Keratinocyte (primary cell): Measurements from ENCODE around the gene ZDHHC15. TPM values are rescaled to one million over a fixed set of nuclear protein-coding genes. Genes with fewer than 3 reads are reported as not detected.

Source experiments
- DNase-seq: peaks from one replicate; pipeline ENCODE4 v3.0.0-alpha.2; 2011; ENCODE audit warnings: low read depth, missing footprints, low spot score
- FAIRE-seq: peaks from 2 replicates; lab custom pipeline; 2011; peaks lifted over from hg19 to GRCh38; lab: Jason Lieb, UNC
- H2AFZ ChIP-seq: 2 replicates; pipeline ENCODE4 v1.6.0; 2012; ENCODE audit warnings: low read length, control low read depth, inconsistent platforms; ENCODE audit not compliant: control insufficient read depth
- H3K27ac ChIP-seq: 2 replicates; pipeline ENCODE4 v1.5.1; 2011; ENCODE audit warnings: low read length; ENCODE audit not compliant: control insufficient read depth, insufficient read depth
- H3K27me3 ChIP-seq: 3 replicates; pipeline ENCODE4 v1.6.0; 2011; ENCODE audit warnings: low read length; ENCODE audit not compliant: control insufficient read depth, insufficient read depth; ENCODE audit errors: extremely low read depth
- H3K36me3 ChIP-seq, 2 experiments: 2 replicates in 1 of 2; 3 replicates in 1 of 2; pipeline ENCODE4 v1.5.1; 2011; ENCODE audit warnings: low read length in 2 of 2, mild to moderate bottlenecking in 1 of 2; ENCODE audit not compliant: control insufficient read depth in 2 of 2, insufficient read depth in 2 of 2; ENCODE audit errors: extremely low read depth in 1 of 2
- H3K4me1 ChIP-seq: 3 replicates; pipeline ENCODE4 v1.5.1; 2011; ENCODE audit warnings: low read length; ENCODE audit not compliant: control insufficient read depth, insufficient read depth; ENCODE audit errors: extremely low read depth
- H3K4me2 ChIP-seq: 3 replicates; pipeline ENCODE4 v1.6.0; 2011; ENCODE audit warnings: low read depth, low read length; ENCODE audit not compliant: control insufficient read depth, insufficient read depth; ENCODE audit errors: extremely low read depth
- H3K4me3 ChIP-seq, 3 experiments: fragments of 200-600 bp in 1 of 3; sonication (generic) in 1 of 3; 2 replicates in 2 of 3; 3 replicates in 1 of 3; pipeline ENCODE4 v1.5.1; 2011 to 2016; ENCODE audit warnings: low read length in 3 of 3, mild to moderate bottlenecking in 3 of 3, control low read depth in 2 of 3, inconsistent platforms in 1 of 3, low read depth in 1 of 3, mixed read lengths in 1 of 3, mixed run types in 1 of 3, moderate library complexity in 1 of 3; ENCODE audit not compliant: control insufficient read depth in 2 of 3, insufficient read depth in 2 of 3; ENCODE audit errors: extremely low read depth in 1 of 3
- H3K79me2 ChIP-seq: 2 replicates; pipeline ENCODE4 v1.6.0; 2012; ENCODE audit warnings: low read length; ENCODE audit not compliant: control insufficient read depth, insufficient read depth
- H3K9ac ChIP-seq: 3 replicates; pipeline ENCODE4 v1.6.0; 2011; ENCODE audit warnings: low read length; ENCODE audit not compliant: control insufficient read depth, insufficient read depth; ENCODE audit errors: extremely low read depth
- H3K9me1 ChIP-seq: 3 replicates; pipeline ENCODE4 v1.6.0; 2011; ENCODE audit warnings: low read length; ENCODE audit not compliant: control insufficient read depth, insufficient read depth; ENCODE audit errors: extremely low read depth
- H3K9me3 ChIP-seq: 2 replicates; pipeline ENCODE4 v1.5.1; 2012; ENCODE audit warnings: low read depth, low read length; ENCODE audit not compliant: control insufficient read depth
- H4K20me1 ChIP-seq: 3 replicates; pipeline ENCODE4 v1.6.0; 2011; ENCODE audit warnings: low read length; ENCODE audit not compliant: control insufficient read depth, insufficient read depth; ENCODE audit errors: extremely low read depth
- EZH2 ChIP-seq: IDR thresholded peaks from one replicate; pipeline ENCODE4 v1.6.1; 2012; ENCODE audit warnings: inconsistent platforms, mild to moderate bottlenecking, low read length, moderate library complexity
- dilution Hi-C: fragments of 300-500 bp; cut with MboI; formaldehyde crosslinking; loops from one replicate; pipeline ENCODE4 v1.7.0; 2020; ENCODE audit warnings: low sequenced_read_pairs; ENCODE audit not compliant: extremely low pct_ligation_motif_present
- polyA plus RNA-seq, 5 experiments: library from polyadenylated mRNA; depleted of rRNA in 3 of 5; stranded (reverse) in 3 of 5; stranded (forward) in 1 of 5; unstranded in 1 of 5; fragments of >200 nt; gene quantifications; 1 replicate in 1 of 5; 2 replicates in 3 of 5; 3 replicates in 1 of 5; pipeline versions ENCODE4 v1.2.1 to v1.2.3, GENCODE V29; 2011 to 2012; ENCODE audit warnings: missing spikeins in 2 of 5, low read depth in 1 of 5, low replicate concordance in 1 of 5
- TF ChIP-seq, protein P1 (sequence below), 3 experiments: IDR thresholded peaks in 1 of 3; conservative IDR thresholded peaks in 1 of 3; optimal IDR thresholded peaks in 1 of 3; 2 replicates in 2 of 3; 3 replicates in 1 of 3; pipeline versions ENCODE3 to v1.5.1; 2011; ENCODE audit warnings: low read length in 3 of 3, mild to moderate bottlenecking in 3 of 3, moderate library complexity in 2 of 3, control low read depth in 1 of 3, inconsistent platforms in 1 of 3; ENCODE audit not compliant: insufficient read depth in 2 of 3; ENCODE audit errors: extremely low read depth in 1 of 3

ZDHHC15 gene
- polyA plus RNA-seq, 1 donor (not counting 4 experiments of a cell fraction or from before 2014, with no cell fraction given): not detected

DNA sequence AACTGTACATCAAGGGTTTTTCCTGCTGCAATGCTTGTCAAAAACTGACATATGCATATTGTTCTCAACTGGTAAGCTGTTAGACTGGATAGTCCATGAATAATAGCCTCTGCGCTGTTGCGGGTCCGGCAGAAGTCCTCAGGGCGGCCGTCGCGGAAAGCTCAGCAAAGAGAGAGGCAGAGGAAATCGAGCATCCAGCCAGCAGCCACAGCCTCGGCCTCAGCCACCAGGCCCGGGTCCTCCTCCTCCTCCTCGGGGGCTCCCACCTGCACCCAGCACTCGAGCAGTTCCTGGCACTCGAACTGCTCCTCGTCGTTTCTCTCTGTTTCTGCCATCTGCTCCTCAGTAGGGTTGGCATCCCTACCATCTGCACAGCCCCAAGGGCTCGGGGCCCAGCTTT lies 195.2 kb downstream of the ZDHHC15 start:
- Histone ChIP-seq H3K36me3 (no peaks in the 10 kb centered on the region), H3K9me1 (no peaks in the 10 kb centered on the region), H3K9me3 (no peaks in the 10 kb centered on the region), H3K4me2 (no peak overlapping the region), H3K79me2 (no peaks in the 10 kb centered on the region), H3K27me3 (no peaks in the 10 kb centered on the region), H2AFZ (no peak overlapping the region), H3K27ac (no peak overlapping the region), H3K9ac (no peak overlapping the region), H3K4me3 (no peak overlapping the region), H4K20me1 (no peaks in the 10 kb centered on the region), H3K4me1 (no peaks in the 10 kb centered on the region)
- dilution Hi-C loops: no loop called here
- no peak for TF ChIP-seq EZH2
- TF ChIP-seq, protein P1, sequence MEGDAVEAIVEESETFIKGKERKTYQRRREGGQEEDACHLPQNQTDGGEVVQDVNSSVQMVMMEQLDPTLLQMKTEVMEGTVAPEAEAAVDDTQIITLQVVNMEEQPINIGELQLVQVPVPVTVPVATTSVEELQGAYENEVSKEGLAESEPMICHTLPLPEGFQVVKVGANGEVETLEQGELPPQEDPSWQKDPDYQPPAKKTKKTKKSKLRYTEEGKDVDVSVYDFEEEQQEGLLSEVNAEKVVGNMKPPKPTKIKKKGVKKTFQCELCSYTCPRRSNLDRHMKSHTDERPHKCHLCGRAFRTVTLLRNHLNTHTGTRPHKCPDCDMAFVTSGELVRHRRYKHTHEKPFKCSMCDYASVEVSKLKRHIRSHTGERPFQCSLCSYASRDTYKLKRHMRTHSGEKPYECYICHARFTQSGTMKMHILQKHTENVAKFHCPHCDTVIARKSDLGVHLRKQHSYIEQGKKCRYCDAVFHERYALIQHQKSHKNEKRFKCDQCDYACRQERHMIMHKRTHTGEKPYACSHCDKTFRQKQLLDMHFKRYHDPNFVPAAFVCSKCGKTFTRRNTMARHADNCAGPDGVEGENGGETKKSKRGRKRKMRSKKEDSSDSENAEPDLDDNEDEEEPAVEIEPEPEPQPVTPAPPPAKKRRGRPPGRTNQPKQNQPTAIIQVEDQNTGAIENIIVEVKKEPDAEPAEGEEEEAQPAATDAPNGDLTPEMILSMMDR (optimal IDR thresholded peaks at IDR 0.05 in 1 of 3, IDR thresholded peaks at IDR 0.05 in 1 of 3, conservative IDR thresholded peaks at IDR 0.05 in 1 of 3; ENCODE audit: extremely low read depth in 1 of 3, insufficient read depth in 2 of 3, low read length in 3 of 3): no peak
- FAIRE-seq: no peak
- DNase-seq: no peak

Other genes with a start within 250 kb of the ZDHHC15 start
- 7.7 to 11.1 TPM (median 10.3 TPM) in 3 replicates for gene UPRT, start 249.0 kb downstream of the ZDHHC15 start, polyA plus RNA-seq